H1 (cell line): ENCODE measurements around the gene LRRC4C. TPM values are rescaled to one million over a fixed set of nuclear protein-coding genes. Genes with fewer than 3 reads are reported as not detected.
A peak's percentile ranks its signal among the peaks of the same experiment; 100 is the strongest.

Experiments
- ASH2L ChIP-seq: fragments of 200-600, 300-600 bp; sonication (generic); IDR thresholded peaks from one replicate; pipeline ENCODE4 v1.7.1; 2017; ENCODE audit warnings: low read length
- CEBPB ChIP-seq: IDR thresholded peaks from 2 replicates; pipeline ENCODE4 v1.6.1; 2012; ENCODE audit warnings: low read depth, low read length
- CTBP2 ChIP-seq: IDR thresholded peaks from 2 replicates; pipeline ENCODE4 v1.7.0; 2011; ENCODE audit warnings: borderline replicate concordance, mild to moderate bottlenecking, moderate library complexity, mixed read lengths, low read length; ENCODE audit not compliant: insufficient read depth, insufficient read length
- FOSL1 ChIP-seq: IDR thresholded peaks from 2 replicates; pipeline ENCODE4 v1.6.1; 2011; ENCODE audit warnings: mild to moderate bottlenecking, low read depth, low read length, moderate library complexity; ENCODE audit not compliant: insufficient read depth
- NANOG ChIP-seq: IDR thresholded peaks from 2 replicates; pipeline ENCODE4 v1.6.1; 2011; ENCODE audit warnings: low read length, low read depth, mild to moderate bottlenecking, inconsistent platforms; ENCODE audit not compliant: insufficient read depth, poor library complexity, severe bottlenecking
- POU5F1 ChIP-seq: IDR thresholded peaks from 2 replicates; pipeline ENCODE4 v1.6.1; 2011; ENCODE audit warnings: low read depth, mild to moderate bottlenecking, low read length, moderate library complexity
- RAD21 ChIP-seq, 2 experiments: IDR thresholded peaks in 1 of 2; conservative IDR thresholded peaks in 1 of 2; 2 replicates each; pipeline ENCODE4 v1.6.1; 2011; ENCODE audit warnings: low read depth in 2 of 2, low read length in 2 of 2, improper control_type of control experiment in 1 of 2, inconsistent platforms in 1 of 2, mild to moderate bottlenecking in 1 of 2, moderate library complexity in 1 of 2
- SP1 ChIP-seq: IDR thresholded peaks from 2 replicates; pipeline ENCODE4 v1.6.1; 2011; ENCODE audit warnings: low read depth, low read length
- TBP ChIP-seq: IDR thresholded peaks from 2 replicates; pipeline ENCODE4 v1.6.1; 2011; ENCODE audit warnings: low read depth, low read length, improper control_type of control experiment
- polyA plus RNA-seq, 7 experiments: library from polyadenylated mRNA; depleted of rRNA in 3 of 7; stranded (reverse) in 5 of 7; unstranded in 2 of 7; fragments of >200 nt in 5 of 7; fragments of 200-250 nt in 2 of 7; gene quantifications; 1 replicate in 5 of 7; 2 replicates in 1 of 7; 4 replicates in 1 of 7; pipeline versions ENCODE4 v1.2.1 to v1.2.3, GENCODE V29; 2011 to 2013; ENCODE audit warnings: missing spikeins in 2 of 7, mixed read lengths in 2 of 7
- total RNA-seq: library from RNA; stranded (reverse); fragmentation: NEBNext Ultra II Directional; extraction: Animal tissue kit (Norgen Biotek cat#: 25700); gene quantifications from 2 replicates; pipeline ENCODE4 v1.2.1, GENCODE V29; 2021
- TF ChIP-seq, protein P1 (sequence below): fragments of 300-600 bp; sonication (generic); IDR thresholded peaks from 2 replicates; pipeline ENCODE4 v1.7.1; 2012; ENCODE audit warnings: low read length, moderate library complexity, mild to moderate bottlenecking, inconsistent platforms; ENCODE audit not compliant: insufficient replicate concordance

LRRC4C gene
- total and polyA plus RNA-seq, 2 of the 8 experiments (the other 6 are each of a cell fraction or from before 2014, with no cell fraction given), result 0.23 to 2.2 TPM

DNA sequence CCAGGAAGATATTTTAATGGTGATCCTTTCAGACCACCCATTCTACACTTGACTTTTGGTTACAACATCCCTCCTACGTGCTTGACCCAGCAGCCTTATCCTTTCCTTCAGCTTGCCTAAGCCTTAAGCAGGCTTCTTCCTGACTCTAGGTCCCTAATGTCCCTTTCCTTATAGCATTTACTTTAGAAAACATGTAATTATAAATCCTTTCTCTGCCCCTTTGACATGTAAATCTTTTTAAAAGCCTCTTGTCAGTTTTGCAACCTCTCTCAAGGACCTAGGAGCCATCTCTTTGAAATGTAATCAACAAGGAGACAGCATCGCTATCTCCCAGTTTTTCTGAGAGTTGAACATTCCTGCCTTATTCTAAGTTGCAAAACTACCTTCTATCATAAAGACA, 1255.2 kb downstream of the LRRC4C start (continued):
- TF ChIP-seq, protein P1, sequence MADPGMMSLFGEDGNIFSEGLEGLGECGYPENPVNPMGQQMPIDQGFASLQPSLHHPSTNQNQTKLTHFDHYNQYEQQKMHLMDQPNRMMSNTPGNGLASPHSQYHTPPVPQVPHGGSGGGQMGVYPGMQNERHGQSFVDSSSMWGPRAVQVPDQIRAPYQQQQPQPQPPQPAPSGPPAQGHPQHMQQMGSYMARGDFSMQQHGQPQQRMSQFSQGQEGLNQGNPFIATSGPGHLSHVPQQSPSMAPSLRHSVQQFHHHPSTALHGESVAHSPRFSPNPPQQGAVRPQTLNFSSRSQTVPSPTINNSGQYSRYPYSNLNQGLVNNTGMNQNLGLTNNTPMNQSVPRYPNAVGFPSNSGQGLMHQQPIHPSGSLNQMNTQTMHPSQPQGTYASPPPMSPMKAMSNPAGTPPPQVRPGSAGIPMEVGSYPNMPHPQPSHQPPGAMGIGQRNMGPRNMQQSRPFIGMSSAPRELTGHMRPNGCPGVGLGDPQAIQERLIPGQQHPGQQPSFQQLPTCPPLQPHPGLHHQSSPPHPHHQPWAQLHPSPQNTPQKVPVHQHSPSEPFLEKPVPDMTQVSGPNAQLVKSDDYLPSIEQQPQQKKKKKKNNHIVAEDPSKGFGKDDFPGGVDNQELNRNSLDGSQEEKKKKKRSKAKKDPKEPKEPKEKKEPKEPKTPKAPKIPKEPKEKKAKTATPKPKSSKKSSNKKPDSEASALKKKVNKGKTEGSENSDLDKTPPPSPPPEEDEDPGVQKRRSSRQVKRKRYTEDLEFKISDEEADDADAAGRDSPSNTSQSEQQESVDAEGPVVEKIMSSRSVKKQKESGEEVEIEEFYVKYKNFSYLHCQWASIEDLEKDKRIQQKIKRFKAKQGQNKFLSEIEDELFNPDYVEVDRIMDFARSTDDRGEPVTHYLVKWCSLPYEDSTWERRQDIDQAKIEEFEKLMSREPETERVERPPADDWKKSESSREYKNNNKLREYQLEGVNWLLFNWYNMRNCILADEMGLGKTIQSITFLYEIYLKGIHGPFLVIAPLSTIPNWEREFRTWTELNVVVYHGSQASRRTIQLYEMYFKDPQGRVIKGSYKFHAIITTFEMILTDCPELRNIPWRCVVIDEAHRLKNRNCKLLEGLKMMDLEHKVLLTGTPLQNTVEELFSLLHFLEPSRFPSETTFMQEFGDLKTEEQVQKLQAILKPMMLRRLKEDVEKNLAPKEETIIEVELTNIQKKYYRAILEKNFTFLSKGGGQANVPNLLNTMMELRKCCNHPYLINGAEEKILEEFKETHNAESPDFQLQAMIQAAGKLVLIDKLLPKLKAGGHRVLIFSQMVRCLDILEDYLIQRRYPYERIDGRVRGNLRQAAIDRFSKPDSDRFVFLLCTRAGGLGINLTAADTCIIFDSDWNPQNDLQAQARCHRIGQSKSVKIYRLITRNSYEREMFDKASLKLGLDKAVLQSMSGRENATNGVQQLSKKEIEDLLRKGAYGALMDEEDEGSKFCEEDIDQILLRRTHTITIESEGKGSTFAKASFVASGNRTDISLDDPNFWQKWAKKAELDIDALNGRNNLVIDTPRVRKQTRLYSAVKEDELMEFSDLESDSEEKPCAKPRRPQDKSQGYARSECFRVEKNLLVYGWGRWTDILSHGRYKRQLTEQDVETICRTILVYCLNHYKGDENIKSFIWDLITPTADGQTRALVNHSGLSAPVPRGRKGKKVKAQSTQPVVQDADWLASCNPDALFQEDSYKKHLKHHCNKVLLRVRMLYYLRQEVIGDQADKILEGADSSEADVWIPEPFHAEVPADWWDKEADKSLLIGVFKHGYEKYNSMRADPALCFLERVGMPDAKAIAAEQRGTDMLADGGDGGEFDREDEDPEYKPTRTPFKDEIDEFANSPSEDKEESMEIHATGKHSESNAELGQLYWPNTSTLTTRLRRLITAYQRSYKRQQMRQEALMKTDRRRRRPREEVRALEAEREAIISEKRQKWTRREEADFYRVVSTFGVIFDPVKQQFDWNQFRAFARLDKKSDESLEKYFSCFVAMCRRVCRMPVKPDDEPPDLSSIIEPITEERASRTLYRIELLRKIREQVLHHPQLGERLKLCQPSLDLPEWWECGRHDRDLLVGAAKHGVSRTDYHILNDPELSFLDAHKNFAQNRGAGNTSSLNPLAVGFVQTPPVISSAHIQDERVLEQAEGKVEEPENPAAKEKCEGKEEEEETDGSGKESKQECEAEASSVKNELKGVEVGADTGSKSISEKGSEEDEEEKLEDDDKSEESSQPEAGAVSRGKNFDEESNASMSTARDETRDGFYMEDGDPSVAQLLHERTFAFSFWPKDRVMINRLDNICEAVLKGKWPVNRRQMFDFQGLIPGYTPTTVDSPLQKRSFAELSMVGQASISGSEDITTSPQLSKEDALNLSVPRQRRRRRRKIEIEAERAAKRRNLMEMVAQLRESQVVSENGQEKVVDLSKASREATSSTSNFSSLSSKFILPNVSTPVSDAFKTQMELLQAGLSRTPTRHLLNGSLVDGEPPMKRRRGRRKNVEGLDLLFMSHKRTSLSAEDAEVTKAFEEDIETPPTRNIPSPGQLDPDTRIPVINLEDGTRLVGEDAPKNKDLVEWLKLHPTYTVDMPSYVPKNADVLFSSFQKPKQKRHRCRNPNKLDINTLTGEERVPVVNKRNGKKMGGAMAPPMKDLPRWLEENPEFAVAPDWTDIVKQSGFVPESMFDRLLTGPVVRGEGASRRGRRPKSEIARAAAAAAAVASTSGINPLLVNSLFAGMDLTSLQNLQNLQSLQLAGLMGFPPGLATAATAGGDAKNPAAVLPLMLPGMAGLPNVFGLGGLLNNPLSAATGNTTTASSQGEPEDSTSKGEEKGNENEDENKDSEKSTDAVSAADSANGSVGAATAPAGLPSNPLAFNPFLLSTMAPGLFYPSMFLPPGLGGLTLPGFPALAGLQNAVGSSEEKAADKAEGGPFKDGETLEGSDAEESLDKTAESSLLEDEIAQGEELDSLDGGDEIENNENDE, result peak; percentile 65
- TF ChIP-seq TBP (no peak), CTBP2 (no peak), NANOG (peak; percentile 82), SP1 (0 out of 2 replicates have a peak, but pooled peaks have one; percentile 39), FOSL1 (no peak), POU5F1 (peak; percentile 59; the same call in 1 of the 2 replicates), ASH2L (no peak), RAD21 (IDR thresholded peaks at IDR 0.05 in 1 of 2, conservative IDR thresholded peaks at IDR 0.05 in 1 of 2; ENCODE audit: low read depth in 2 of 2, low read length in 2 of 2) (no peak), CEBPB (peak; percentile 77; the same call in 1 of the 2 replicates)
